NCI-H2227 treated with DMSO at 0.1 percent for 48 hours (cell line): ENCODE data around the gene CYB5D1.
"Not testable (repeated sequence)": the region's sequence is repeated elsewhere in the genome, so short reads cannot be mapped to it uniquely, and the experiment has no call there.

ENCODE experiments used
- DNase-seq: peaks from one replicate; lab custom pipeline; 2025; lab: John Stamatoyannopoulos, UW

CYB5D1 gene

DNA sequence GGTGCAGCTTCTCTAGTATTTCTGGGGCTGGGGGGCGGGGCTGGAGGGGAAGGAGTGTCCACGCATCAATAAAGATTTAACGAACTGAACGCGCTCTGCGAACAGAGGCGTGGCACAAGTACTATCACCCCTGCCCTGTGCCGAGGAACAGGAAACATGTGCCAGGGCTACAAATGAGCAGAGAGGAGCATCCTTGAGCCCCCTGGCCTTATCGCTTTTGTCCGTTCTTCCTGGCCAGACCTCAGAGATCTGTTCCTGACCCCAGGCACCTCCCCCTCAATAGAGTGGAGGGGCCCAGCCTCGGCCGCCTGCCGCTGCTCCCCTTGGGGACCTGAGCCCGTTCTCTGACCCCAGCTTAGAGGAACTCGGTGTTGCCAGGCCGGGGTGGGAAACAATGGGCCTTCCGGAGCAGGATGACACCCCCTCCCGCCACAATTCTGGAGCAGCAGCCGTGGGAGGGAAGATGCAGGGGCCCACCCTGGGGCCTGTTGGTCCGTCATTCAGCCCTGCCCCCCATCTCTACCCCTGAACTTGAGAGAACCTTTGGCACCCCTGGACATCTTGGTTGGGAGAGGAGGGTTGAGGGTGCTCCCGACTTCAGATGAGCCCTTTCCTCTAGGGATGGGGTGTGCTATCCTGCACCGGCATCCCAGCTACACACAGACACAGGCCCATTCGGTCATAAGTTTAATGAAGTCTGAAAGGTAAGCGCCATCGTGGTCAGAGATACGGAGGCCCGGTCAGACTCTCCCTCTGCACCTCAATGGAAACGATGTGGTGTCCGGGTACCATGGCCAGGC lies 1.6 kb upstream of the CYB5D1 start:
- no peak for DNase-seq

DNA sequence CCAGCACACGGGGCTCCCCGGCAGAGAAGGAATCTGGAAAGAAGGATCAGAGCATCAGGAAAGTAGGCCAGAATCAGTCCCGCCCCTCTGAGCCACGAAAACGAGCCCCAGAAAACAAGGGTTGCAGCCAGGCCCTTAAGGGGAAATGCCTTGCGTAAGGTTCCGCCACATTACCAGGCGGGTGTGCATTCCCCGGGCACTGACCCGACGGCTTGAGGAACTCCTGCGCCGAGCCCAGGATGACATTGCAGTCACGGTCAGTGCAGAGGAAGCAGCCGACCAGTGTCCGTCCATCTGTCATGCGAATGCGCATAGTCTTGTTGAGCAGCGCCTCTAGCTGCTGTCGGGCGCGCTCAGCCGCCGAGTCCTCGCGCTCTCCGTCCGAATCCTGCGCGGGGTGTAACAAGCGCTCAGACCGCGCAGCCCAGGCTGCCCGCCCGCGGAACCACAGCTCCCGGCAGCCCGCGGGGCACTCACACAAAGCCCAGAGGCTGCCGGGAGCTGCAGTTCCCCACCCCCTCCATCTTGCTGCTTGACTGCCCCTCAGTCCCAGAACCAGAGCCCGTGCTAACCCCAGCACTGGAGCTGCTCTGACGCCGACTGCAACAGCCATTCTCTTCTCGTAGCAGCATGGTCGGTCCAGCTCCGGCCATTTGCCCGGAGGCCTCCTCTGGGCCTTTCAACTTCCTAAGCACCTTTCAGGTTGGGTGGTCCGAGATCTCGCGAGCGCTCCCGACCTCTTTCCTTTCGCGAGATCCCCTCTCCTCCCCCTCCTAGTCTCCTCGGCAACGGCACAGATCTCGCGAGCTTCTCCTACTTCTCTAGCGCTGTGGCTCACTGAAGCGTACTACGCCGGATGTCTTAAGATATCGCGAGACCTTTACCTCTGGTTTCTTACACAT lies 741 bp upstream of the CYB5D1 start, which contains the start of gene NAA38:
Gene NAA38, minus strand, starts transcription at position 749 of the 902 bp plus-strand sequence. Its CDS starts 96 bp downstream, at position 653.
- DNase-seq, result peak; percentile 96

DNA sequence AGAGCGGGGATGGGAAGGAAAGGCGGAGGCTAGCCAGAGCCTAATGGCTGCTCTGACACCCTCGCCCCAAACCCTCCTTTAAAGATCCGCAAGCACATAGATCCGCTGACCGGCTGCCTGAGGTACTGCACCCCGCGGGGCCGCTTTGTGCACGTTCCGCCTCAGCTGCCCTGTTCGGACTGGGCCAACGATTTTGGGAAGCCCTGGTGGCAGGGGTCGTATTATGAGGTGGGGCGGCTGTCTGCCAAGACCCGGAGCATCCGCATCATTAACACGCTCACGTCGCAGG lies 663 bp downstream of the CYB5D1 start:
- DNase-seq, result no peak

DNA sequence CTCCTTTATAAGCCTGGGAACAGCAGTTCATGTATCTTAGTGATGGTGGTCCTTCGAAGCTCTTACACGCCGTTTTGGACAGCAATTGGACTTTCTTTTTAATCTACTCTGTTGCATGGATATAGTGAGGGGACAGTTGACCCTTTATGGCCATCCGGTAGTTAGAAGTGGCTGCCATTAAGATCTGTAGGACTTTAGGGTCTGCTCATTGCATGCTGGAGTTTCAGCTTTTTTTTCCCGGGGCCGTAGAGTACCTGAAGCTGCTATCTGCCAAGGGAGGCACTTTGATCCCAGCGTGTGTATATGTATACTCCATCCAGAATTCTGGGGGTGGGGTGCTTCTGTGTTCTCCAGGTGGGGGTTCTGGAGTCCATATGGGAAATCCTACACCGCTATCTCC lies 1.2 kb downstream of the CYB5D1 start:
- no peak for DNase-seq

DNA sequence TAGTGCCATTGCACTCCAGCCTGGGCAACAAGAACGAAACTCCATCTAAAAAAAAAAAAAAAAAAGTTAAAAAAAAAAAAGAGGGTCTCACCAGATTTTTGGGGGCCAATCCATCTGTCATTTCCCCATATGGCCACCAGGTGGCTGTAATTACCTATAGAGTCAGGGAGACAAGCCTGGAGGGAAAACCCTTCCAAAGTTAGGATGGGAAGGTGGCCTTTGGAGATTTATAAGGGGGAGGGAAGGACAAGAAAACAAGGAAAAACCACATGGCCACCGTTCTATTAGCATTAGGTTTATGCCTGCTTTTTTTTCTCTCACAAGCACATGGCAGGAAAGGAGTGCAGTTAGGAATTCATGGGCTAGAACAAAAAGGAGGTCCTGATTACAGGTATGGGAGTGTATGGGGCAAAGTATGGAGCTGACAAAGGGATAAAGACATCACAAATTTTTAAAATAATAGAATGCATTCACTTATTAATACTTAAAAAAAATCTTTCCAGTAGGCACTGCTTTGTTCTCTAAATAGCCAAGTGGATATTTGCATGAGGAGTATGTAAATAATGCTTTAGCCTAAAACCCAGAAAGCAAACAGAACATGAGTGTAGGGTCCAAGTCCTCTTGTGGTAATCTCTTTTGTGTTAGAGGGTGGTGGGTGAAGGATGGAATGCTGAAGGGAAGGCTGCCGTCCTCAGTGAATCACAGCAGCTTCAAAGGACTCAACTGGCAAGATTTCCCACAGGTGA lies 5.1 kb downstream of the CYB5D1 start:
- peak; percentile 17 for DNase-seq

DNA sequence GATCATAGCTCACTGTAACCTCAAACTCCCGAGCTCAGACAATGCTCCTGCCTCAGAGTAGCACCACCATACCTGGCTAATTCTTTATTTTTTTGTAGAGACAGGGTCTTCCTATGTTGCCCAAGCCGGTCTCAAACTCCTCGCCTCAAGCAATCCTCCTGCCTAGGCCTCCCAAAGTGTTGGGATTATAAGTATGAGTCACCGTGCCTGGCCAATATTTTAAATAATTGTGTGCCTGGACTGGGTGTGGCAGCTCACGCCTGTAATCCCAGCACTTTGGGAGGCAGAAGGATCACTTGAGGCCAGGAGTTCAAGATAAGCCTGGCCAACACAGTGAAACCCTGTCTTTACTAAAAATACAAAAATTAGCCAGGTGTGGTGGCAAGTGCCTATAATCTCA lies 6.6 kb downstream of the CYB5D1 start:
- not testable (repeated sequence) for DNase-seq

DNA sequence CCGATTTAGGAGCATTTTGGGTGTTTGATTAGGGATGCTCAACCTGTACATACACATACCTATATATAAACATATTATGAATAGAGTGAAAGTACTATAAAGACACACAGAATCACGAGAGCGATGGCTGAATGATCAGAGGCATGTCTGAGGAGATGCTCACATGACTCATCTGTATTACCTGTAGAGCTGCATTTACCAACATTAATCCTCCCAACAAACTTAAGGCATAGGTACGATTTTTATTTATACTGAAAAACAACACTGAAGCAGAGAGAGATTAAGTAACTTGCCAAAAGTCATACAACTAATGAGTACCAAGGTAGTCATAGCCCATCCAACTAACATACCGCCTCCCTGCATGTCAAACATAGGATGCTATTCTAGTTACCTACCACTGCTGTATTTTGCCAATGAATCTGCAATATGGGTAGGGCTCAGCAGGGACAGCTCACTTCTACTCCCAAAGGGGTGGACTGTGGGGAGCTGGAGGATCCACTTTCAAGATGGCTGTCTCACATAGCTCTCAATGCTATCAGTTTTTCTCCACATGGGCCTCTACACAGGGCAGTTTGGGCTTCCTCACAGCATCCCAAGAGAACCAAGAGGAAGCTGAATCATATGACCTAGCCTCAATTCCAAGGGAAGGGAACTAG lies 7.3 kb downstream of the CYB5D1 start:
- DNase-seq, result no peak

DNA sequence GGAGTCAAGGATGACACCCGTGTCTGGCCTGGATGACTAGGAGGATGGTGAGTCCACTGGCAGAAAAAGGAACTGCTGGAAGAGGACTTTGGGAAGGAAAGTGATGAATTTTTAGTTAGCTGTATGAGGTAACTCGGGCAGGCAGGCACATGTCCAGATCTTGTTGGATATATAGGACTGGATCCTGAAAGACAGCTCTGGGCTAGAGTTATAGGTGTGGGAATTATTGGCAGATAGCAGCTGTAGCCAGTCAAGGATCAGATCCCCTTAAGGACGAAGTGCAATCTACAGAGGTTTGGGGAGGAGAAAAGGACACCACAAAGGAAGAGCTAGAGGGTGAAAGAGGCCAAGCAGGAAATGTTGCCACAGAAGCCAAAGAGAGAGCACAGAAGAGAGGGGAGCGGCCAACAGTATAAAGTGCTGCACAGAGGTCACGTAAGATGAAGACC lies 10.1 kb downstream of the CYB5D1 start:
- no peak for DNase-seq

DNA sequence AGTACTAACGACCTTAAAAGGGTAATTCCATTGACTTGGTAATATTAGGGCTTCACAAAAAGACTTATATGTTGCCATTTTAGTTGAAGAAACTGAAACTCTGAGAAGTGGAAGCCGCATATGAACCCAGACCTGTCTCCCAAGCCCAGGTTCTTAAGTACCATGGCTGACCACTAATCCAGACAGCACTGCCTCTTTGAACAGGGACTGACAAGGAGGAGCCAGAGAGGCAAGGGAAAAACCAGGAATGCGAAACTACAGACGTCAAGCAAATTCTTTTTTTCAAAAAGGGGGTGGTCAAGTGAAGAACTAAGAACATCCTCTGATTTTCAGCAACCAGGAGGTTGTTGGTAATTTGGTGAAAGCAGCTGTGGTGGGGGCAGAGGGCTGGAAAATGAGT lies 15.2 kb downstream of the CYB5D1 start:
- DNase-seq, result peak; percentile 15

DNA sequence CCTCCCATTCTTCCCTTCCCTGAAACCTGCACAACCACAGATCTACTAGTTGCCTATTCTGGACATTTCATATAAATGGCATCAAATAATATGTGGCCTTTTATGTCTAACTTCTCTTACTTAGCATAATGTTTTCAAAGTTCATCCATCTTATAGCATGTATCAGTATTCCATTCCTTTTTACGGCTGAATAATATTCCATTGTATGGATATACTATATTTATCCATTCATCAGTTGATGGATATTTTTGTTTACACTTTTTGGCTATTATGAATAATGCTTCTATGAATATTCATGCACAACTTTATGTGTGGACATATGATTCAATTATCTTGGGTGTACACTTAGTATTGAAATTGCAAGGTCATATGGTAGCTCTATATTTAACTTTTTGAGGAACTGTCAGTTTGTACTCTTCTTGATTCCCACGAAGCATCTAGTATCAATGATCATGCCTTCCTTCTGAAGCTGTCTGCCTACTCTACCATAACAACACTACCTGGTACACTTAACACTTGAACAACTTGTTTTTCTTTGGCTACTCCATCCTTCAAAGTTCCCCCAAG lies 18.1 kb downstream of the CYB5D1 start:
- DNase-seq, result no peak

DNA sequence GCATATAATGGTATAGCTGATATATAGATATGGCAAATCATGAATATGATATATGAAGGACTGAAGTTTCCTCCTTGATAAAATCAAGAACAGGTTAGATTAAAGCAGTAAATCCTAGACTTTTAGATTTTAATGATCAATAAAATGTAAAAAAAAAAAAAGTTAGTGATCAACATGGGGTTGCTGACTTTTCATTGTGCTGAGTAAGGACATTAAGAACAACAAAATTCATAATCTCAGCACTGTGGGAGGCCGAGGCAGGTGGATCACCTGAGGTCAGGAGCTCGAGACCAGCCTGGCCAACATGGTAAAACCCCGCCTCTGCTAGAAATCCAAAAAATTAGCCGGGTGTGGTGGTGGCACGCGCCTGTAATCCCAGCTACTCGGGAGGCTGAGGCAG lies 20.4 kb downstream of the CYB5D1 start:
- no peak for DNase-seq

DNA sequence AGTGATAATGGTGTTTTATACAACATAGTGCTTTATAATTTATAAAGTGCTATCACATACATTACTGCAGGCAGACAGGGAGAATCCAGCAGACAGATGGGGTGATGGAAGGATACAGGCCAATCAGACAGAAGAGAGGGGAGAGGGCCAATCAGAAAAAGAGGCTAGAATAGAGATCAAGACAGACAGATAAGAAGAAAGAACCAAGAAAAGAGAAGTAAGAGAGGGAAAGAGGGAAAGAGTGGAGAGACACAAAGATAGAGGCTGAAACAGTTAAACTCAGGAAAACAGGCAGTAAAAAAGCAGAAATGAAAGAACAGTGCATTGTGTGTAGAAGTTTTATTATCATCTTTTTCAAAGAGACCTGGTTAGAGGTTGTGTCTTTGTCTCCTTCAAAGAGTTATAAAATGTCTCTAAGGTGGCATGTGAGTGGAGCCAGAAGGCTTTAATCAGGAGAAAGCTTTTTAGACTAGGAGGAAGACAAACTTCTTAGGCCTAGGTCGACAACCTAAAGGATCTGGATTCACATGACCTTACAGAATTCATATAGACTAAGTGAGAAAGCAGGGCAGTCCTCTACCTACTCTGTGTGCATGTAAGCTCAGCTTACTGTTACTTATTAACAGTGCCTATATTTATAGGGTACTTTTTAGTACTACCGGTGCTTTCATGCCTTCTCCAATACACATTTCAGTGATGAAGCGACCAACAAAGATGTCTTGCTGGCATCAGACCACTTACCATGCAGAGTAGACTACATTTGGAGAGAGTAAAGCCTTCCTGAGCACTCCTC lies 22.5 kb downstream of the CYB5D1 start:
- DNase-seq, result no peak

DNA sequence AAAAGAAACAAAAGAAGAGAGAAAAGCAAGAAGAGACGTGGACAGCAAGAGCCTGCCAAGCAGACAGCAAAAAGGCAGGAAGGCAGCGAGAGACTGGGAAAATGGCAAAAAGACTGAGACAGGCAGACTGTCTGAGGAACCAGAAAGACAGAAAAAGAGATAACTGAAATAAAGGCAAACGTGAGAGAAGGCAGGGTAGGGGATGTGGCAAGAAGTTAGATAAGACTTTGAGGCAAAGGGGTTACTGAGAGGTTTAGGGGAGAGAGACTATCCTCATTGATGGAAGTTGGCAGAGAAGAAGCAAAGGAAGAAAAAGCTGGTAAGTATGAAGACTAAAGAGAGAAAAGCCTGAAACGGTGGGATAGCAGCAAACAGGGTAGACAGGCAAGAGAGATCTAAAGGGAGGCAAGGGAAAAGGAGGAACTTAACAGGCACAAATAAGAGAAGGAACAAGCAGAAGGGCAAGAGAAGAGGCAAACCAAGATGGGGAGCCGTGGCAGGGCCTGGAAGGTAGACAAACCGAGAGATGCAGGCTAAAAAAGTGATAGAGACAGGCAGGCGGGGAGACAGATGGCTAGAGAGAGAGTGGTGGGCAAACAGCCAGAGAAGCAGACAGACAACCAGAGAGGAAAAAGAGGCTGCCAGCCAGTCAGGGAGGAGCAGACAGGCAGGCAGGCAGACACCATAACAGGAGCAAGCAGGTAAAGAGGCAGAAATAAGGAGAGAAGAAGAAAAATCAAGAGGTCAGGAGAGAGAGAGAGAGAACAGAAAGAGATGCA lies 23.7 kb downstream of the CYB5D1 start:
- DNase-seq, result no peak

DNA sequence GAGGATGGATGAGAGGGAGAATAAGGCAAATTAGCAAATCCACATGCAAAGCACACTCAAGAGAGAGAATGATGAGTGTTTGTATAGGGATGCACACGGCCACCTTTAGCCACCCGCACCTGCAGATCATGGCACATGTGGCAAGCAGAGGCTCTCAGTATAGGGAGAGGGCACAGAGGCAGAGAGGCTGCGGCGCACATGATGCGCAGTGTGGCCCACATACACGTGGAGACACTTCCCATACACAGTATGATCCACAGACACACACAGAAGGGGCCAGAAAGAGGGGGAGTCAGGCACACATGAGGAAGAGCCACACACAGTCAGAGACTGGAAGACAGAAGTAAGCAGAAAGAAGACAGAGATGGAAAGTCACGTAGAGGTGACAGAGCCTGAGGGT lies 24.3 kb downstream of the CYB5D1 start:
- no peak for DNase-seq

DNA sequence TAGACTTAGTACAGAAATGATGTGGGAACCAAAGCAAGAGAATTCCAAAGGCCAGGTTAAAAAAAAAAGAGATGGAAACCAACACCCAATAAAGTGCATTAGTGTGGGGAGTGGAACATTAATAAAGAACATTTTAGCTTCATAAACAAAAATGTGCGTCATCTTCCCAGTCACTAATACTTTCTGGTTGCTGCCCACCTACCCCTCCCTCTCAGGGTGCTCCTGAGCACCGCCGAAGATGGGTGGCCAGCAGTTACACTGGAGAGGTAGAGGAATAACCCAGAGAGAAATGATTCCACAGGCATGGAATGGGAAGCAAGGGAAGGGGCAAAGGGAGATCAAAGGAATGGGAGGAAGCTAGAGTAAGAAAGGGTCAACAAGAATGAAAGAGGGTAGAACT lies 24.8 kb downstream of the CYB5D1 start:
- no peak for DNase-seq

DNA sequence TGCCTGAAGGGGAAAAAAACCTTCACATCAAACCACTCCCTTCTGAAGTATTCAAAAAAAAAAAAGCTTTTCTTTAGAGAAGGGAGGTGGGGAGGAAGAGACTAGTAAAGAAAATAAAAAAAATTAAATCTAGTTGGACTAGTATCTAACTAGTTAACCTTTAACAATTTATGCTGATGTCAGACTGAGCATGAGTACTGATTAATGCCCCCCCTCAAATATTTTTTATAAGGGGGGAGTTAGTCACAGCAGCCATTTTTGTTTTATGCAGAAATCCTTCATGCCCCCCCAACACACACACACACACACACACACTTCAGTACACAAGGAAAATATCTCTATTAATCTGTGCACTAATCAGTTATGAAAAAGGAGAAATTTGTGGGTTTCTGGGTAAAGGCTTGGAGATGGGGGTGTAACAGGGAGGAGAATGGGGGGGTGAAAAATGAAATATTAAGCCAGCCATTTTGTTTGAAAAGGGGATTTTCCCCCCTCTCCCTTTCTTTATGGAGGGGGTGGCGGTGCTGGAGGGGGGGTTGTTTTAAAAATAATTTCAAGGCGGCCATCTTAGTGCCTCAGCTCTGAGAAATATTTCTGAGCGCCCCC lies 26.1 kb downstream of the CYB5D1 start:
- DNase-seq, result peak; percentile 20

DNA sequence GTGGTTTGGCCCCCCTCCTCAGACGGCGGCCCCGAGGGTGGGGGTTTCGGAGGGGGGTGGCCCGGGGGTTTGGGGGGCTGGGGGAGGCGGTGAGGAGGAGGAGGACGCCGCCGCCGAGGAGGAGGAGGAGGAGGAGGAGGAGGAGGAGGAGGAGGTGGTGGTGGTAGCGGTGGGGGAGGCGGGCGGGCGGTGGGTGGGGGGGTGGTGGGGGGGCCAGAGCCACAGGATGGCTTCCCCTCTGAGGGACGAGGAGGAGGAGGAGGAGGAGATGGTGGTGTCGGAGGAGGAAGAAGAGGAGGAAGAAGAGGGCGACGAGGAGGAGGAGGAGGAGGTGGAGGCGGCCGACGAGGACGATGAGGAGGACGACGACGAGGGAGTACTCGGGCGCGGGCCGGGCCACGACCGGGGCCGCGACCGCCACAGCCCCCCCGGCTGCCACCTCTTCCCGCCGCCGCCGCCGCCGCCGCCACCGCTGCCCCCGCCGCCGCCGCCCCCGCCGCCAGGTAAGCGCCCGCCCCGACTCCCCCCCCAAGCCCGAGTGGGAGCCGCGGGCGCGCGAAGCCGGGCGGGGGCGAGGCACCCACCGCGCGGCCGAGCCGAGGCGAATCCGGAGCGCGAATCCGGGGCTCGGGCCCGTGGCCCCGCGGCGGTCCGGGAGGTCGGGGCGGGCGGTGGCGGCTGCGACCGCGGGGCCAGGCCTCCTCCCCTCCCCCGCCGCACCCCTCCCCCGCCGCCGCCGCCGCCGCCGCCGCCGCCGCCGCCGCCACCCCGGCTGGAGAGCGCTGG lies 27.0 kb downstream of the CYB5D1 start:
- no peak for DNase-seq

DNA sequence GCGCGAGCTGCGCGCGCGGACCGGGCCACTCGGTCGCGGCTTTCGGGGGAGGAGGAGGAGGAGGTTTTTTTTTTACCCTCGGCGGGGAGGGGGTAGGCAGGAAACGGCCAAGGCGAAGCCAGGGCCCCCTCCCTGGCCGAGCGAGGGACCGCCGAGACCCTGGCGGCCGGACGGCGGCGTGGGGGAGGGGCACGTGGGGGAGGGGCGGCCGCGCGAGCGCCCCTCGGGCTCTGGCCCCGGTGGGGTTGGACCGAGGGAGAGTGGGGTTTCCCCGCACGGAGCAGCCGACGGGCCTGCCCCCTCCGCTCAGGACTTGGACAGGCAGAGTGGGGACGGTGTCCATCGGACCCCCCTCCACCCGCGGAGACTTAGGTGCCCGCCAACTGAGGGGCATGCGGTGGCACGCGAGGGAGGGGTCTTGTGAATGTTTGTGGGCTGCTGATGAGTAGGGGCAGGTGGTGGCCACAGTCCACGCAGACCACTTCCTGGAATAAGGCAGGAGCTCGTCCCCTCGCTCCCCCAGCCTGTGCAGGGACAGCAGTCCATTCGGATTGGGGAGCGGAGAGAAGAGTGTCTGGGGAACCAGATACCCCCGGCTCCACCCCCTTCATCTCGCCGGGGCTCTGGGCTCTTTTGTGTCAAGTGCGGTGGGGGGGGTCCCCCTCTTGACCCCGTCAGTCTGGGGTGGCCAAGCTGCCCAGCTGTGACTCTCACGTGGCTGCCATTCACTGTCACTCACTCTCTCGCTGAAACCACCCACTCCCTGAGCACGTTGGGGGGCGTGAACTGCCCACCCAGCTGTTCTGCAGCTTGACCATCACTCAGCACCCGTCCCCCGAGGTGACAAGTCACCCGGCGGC lies 27.8 kb downstream of the CYB5D1 start:
- DNase-seq, result no peak
